ENCODE measurements around the gene AGBL4.

Gene AGBL4

DNA sequence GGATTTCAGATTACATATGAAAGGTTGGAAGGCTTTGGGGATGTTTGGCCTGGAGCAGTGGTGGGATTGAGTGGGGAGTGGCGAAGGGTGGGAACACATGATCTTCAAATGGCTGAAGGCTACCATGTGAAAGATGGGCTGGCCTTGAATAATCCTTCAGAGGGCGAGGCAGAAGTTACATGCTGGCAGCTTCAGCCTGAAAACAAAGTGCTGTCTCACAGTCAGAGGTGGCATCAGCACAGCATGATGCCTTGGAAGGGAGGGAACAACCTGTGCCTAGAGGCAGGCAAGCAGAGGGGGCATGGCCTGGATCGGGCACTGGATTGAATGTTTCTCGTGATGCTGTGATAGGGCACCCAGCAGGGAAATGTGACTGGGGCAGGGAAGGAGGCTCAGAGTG lies 1377.9 kb downstream of the AGBL4 start:
- POLR2A ChIA-PET = no interaction called here
- H3K36me3 ChIP-seq (ENCODE audit: control insufficient read depth in 2 of 2, insufficient read depth in 1 of 2, low read length in 2 of 2) = no peaks in the 10 kb centered on the region
- H3K4me3 ChIP-seq (ENCODE audit: low read depth, low read length) = no peak overlapping the region
- no peak for TF ChIP-seq ZNF324 (tag by site-specific recombination; IDR thresholded peaks at IDR 0.05)
- no peak for TF ChIP-seq HOXA7 (CRISPR knock-in tag; IDR thresholded peaks at IDR 0.05; ENCODE audit: borderline replicate concordance)
- TF ChIP-seq, protein P1, sequence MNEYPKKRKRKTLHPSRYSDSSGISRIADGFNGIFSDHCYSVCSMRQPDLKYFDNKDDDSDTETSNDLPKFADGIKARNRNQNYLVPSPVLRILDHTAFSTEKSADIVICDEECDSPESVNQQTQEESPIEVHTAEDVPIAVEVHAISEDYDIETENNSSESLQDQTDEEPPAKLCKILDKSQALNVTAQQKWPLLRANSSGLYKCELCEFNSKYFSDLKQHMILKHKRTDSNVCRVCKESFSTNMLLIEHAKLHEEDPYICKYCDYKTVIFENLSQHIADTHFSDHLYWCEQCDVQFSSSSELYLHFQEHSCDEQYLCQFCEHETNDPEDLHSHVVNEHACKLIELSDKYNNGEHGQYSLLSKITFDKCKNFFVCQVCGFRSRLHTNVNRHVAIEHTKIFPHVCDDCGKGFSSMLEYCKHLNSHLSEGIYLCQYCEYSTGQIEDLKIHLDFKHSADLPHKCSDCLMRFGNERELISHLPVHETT (tag by site-specific recombination; IDR thresholded peaks at IDR 0.05) = no peak
- TF ChIP-seq ZIC2 (tag by site-specific recombination; IDR thresholded peaks at IDR 0.05) = peak; percentile 71
- TF ChIP-seq, protein P2, sequence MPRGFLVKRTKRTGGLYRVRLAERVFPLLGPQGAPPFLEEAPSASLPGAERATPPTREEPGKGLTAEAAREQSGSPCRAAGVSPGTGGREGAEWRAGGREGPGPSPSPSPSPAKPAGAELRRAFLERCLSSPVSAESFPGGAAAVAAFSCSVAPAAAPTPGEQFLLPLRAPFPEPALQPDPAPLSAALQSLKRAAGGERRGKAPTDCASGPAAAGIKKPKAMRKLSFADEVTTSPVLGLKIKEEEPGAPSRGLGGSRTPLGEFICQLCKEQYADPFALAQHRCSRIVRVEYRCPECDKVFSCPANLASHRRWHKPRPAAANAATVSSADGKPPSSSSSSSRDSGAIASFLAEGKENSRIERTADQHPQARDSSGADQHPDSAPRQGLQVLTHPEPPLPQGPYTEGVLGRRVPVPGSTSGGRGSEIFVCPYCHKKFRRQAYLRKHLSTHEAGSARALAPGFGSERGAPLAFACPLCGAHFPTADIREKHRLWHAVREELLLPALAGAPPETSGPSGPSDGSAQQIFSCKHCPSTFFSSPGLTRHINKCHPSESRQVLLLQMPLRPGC (tag by site-specific recombination; IDR thresholded peaks at IDR 0.05) = no peak
- no peak overlapping the region for H3K27ac ChIP-seq (ENCODE audit: extremely low read depth, low read depth, low read length)
- H3K4me1 ChIP-seq (ENCODE audit: control insufficient read depth, insufficient read depth, low read length) = no peaks in the 10 kb centered on the region
- CTCF ChIA-PET = no interaction called here
- no peaks in the 10 kb centered on the region for H3K9me3 ChIP-seq (ENCODE audit: control insufficient read depth, insufficient read depth, low read depth, low read length)

DNA sequence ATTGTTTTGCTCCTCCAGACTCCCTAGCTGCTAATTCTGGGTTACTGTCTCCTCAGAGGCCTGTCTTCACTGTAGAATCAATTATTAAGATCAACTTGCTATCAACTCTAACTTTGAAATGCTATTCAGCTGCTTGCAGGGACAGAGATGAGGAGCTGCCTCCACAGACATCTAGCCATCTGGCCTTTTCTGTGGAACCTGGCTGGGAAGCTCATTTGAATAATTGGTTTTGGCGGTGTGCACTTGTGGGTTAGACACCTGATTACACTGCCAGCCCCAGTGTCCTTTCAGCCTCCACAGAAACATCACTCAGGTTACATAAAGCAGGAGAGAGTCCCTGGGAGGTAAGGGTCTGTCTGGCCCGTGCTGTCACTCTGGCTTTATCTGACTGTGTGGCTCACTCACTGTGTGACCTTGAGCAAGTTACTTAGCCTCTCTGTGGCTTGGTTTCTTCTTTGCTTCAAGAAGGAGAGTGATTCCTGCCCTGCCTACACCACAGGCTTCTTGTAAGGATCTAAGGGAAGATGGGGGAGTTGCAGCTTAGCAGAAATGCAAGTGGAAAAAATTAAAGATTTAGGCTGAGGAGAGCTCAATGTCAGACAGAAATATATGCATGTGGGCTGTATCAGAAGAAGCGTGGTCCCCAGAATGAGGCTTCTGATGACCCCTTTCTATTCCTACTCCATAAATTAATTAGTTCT lies 1378.7 kb downstream of the AGBL4 start:
- Histone ChIP-seq H3K4me3 (ENCODE audit: low read depth, low read length) (no peak overlapping the region), H3K36me3 (ENCODE audit: control insufficient read depth in 2 of 2, insufficient read depth in 1 of 2, low read length in 2 of 2) (no peaks in the 10 kb centered on the region), H3K9me3 (ENCODE audit: control insufficient read depth, insufficient read depth, low read depth, low read length) (no peaks in the 10 kb centered on the region), H3K4me1 (ENCODE audit: control insufficient read depth, insufficient read depth, low read length) (no peaks in the 10 kb centered on the region), H3K27ac (ENCODE audit: extremely low read depth, low read depth, low read length) (no peak overlapping the region)
- ChIA-PET CTCF (no interaction called here), POLR2A (no interaction called here)
- TF ChIP-seq ZNF830 (tag by site-specific recombination; IDR thresholded peaks at IDR 0.05; ENCODE audit: low read depth) (no peak), GLIS1 (tag by site-specific recombination; IDR thresholded peaks at IDR 0.05) (0 out of 2 replicates have a peak, but pooled peaks have one; percentile 43), ZNF391 (tag by site-specific recombination; IDR thresholded peaks at IDR 0.05; ENCODE audit: borderline replicate concordance, low read depth) (no peak)

DNA sequence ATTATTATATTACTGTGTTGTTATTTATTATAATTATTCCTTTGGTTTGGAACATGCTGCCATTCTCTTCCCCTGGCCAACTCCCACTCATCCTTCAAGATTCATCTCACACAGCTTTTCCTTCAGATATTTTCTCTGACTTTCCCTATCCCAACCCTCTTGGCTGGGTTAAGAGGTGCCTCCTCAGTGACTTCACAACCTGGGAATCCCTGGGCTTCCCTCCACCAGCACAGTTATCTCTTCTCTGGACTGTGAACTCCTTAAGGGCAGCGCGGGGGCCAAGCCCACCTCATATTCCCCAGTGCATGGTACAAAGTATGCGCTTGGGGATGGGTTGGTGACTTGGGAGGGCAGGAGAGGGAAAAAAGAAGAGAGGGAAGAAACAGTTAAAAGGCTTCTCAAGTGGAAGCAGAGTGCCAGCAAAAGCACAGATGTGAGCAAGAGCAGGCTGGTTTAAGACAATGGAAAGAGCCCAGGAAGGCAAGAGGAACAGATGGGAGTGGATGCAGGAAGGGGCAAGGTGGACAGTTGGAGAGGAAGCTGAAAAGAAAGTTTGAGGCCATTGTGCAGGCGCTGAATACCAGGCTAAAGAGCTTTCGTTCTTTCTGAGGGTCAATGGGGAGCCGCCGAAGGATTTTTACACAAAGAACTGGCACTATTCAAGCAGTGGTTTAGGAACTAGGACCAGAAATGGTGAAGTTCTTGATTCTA lies 1379.4 kb downstream of the AGBL4 start:
- ChIA-PET CTCF (interaction anchor here (1.3 kb wide), 1 partner anchor 33 kb away, joined by 6 read pairs; no protein-coding TSS in a partner anchor), POLR2A (no interaction called here)
- Histone ChIP-seq H3K4me1 (ENCODE audit: control insufficient read depth, insufficient read depth, low read length) (no peaks in the 10 kb centered on the region), H3K9me3 (ENCODE audit: control insufficient read depth, insufficient read depth, low read depth, low read length) (no peaks in the 10 kb centered on the region), H3K4me3 (ENCODE audit: low read depth, low read length) (no peak overlapping the region), H3K27ac (ENCODE audit: extremely low read depth, low read depth, low read length) (no peak overlapping the region), H3K36me3 (ENCODE audit: control insufficient read depth in 2 of 2, insufficient read depth in 1 of 2, low read length in 2 of 2) (no peaks in the 10 kb centered on the region)
- TF ChIP-seq ZNF624 (tag by site-specific recombination; IDR thresholded peaks at IDR 0.05) (no peak), ZNF558 (tag by site-specific recombination; IDR thresholded peaks at IDR 0.05) (no peak)

DNA sequence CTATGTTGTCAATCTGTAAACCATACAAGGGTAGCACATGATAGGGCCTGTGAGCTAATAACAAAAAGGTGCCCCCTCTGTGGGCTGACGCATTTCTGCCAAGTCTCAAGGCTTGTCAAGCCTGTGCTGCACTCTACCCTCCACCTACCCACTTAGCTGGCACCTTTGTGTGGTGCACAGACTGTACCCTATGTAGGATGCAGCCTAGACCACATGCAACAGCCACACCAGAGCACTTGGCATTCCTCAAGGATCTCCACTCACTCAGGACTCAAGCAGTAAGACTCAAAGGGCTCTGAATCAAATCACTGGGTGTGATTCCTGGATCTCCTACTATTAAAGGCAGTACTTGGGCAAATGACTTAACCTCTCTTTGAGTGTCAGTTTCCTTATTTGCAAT lies 1380.6 kb downstream of the AGBL4 start:
- ChIA-PET POLR2A (no interaction called here), CTCF (interaction anchor here (0.6 to 1.3 kb wide), 3 partner anchors 34 to 219 kb away, joined by 3 to 6 read pairs (median 5); no protein-coding TSS in a partner anchor)
- no peaks in the 10 kb centered on the region for H3K36me3 ChIP-seq (ENCODE audit: control insufficient read depth in 2 of 2, insufficient read depth in 1 of 2, low read length in 2 of 2)
- no peak for TF ChIP-seq ZNF677 (tag by site-specific recombination; IDR thresholded peaks at IDR 0.05)
- H3K4me3 ChIP-seq (ENCODE audit: low read depth, low read length) = no peak overlapping the region
- H3K4me1 ChIP-seq (ENCODE audit: control insufficient read depth, insufficient read depth, low read length) = no peaks in the 10 kb centered on the region
- no peaks in the 10 kb centered on the region for H3K9me3 ChIP-seq (ENCODE audit: control insufficient read depth, insufficient read depth, low read depth, low read length)
- no peak overlapping the region for H3K27ac ChIP-seq (ENCODE audit: extremely low read depth, low read depth, low read length)

Measured in HEK293 (cell line).